H9 (cell line): Measurements from ENCODE around the gene USH2A. TPM values are rescaled to one million over a fixed set of nuclear protein-coding genes. Genes with fewer than 3 reads are reported as not detected.

ENCODE experiments used
- DNase-seq: peaks from one replicate; pipeline ENCODE4 v3.0.0-alpha.2; 2017
- H2AFZ ChIP-seq: one replicate; pipeline ENCODE4 v1.6.1; 2013; ENCODE audit warnings: mild to moderate bottlenecking, low read length, control low read depth, moderate library complexity
- H2AK5ac ChIP-seq: 2 replicates; pipeline ENCODE4 v1.6.1; 2013; ENCODE audit warnings: low read length, control low read depth, mixed read lengths; ENCODE audit not compliant: insufficient read length
- H2BK120ac ChIP-seq: one replicate; pipeline ENCODE4 v1.6.1; 2013; ENCODE audit warnings: low read depth, mild to moderate bottlenecking, low read length, control low read depth, inconsistent platforms; ENCODE audit not compliant: poor library complexity, severe bottlenecking
- H2BK12ac ChIP-seq: 2 replicates; pipeline ENCODE4 v1.6.1; 2013; ENCODE audit warnings: low read length, control low read depth, mixed read lengths, low read depth; ENCODE audit not compliant: insufficient read length
- H2BK15ac ChIP-seq: 2 replicates; pipeline ENCODE4 v1.6.1; 2013; ENCODE audit warnings: low read depth, low read length, control low read depth
- H2BK20ac ChIP-seq: one replicate; pipeline ENCODE4 v1.6.1; 2013; ENCODE audit warnings: low read depth, mild to moderate bottlenecking, low read length, control low read depth, inconsistent platforms; ENCODE audit not compliant: poor library complexity, severe bottlenecking
- H2BK5ac ChIP-seq: 2 replicates; pipeline ENCODE4 v1.6.1; 2013; ENCODE audit warnings: low read length, control low read depth, mixed read lengths; ENCODE audit not compliant: insufficient read length
- H3K14ac ChIP-seq: 2 replicates; pipeline ENCODE4 v1.6.1; 2013; ENCODE audit warnings: low read length, control low read depth; ENCODE audit not compliant: insufficient read depth
- H3K18ac ChIP-seq: 2 replicates; pipeline ENCODE4 v1.6.1; 2013; ENCODE audit warnings: low read depth, mild to moderate bottlenecking, mixed read lengths, low read length, control low read depth; ENCODE audit not compliant: insufficient read length
- H3K23ac ChIP-seq: 2 replicates; pipeline ENCODE4 v1.6.1; 2013; ENCODE audit warnings: low read length, control low read depth, mixed read lengths, low read depth; ENCODE audit not compliant: insufficient read length
- H3K23me2 ChIP-seq: 2 replicates; pipeline ENCODE4 v1.6.1; 2013; ENCODE audit warnings: low read depth, mild to moderate bottlenecking, mixed read lengths, low read length, control low read depth; ENCODE audit not compliant: insufficient read length, poor library complexity, severe bottlenecking
- H3K27ac ChIP-seq: 2 replicates; pipeline ENCODE4 v1.5.1; 2013; ENCODE audit warnings: low read length, control low read depth, mixed read lengths, low read depth; ENCODE audit not compliant: insufficient read length
- H3K27me3 ChIP-seq: 2 replicates; pipeline ENCODE4 v1.6.1; 2013; ENCODE audit warnings: low read length, control low read depth, inconsistent platforms; ENCODE audit not compliant: insufficient read depth
- H3K4ac ChIP-seq: 2 replicates; pipeline ENCODE4 v1.6.1; 2013; ENCODE audit warnings: low read depth, mild to moderate bottlenecking, control low read depth, inconsistent platforms, low read length, moderate library complexity
- H3K4me1 ChIP-seq: 2 replicates; pipeline ENCODE4 v1.6.1; 2013; ENCODE audit warnings: low read length, control low read depth, inconsistent platforms; ENCODE audit not compliant: insufficient read depth
- H3K4me2 ChIP-seq: 2 replicates; pipeline ENCODE4 v1.6.1; 2013; ENCODE audit warnings: low read length, control low read depth, mixed read lengths; ENCODE audit not compliant: insufficient read length, insufficient read depth
- H3K56ac ChIP-seq: 2 replicates; pipeline ENCODE4 v1.6.1; 2013; ENCODE audit warnings: low read depth, mild to moderate bottlenecking, mixed read lengths, low read length, control low read depth; ENCODE audit not compliant: insufficient read length
- H3K79me1 ChIP-seq: 2 replicates; pipeline ENCODE4 v1.6.1; 2013; ENCODE audit warnings: low read depth, mild to moderate bottlenecking, moderate library complexity, low read length, control low read depth, inconsistent platforms; ENCODE audit not compliant: insufficient read depth, poor library complexity, severe bottlenecking
- H3K79me2 ChIP-seq: 2 replicates; pipeline ENCODE4 v1.6.1; 2013; ENCODE audit warnings: low read length, control low read depth, inconsistent platforms; ENCODE audit not compliant: insufficient read depth
- H3K9ac ChIP-seq: 2 replicates; pipeline ENCODE4 v1.6.1; 2013; ENCODE audit warnings: low read length, control low read depth, mixed read lengths; ENCODE audit not compliant: insufficient read length; ENCODE audit errors: extremely low read depth
- H3K9me3 ChIP-seq: one replicate; pipeline ENCODE4 v1.6.1; 2013; ENCODE audit warnings: low read depth, low read length, inconsistent platforms; ENCODE audit not compliant: control insufficient read depth
- H3T11ph ChIP-seq: one replicate; pipeline ENCODE4 v1.6.1; 2013; ENCODE audit warnings: mild to moderate bottlenecking, low read length, control low read depth, inconsistent platforms
- H4K20me1 ChIP-seq: one replicate; pipeline ENCODE4 v1.6.1; 2013; ENCODE audit not compliant: control insufficient read depth, insufficient read length, insufficient read depth
- H4K5ac ChIP-seq: 2 replicates; pipeline ENCODE4 v1.6.1; 2013; ENCODE audit warnings: low read depth, mild to moderate bottlenecking, mixed read lengths, low read length, control low read depth; ENCODE audit not compliant: insufficient read length
- H4K8ac ChIP-seq: replicated peaks from 2 replicates; pipeline ENCODE4 v1.6.1; 2013; ENCODE audit warnings: low read length, control low read depth, mixed read lengths, low read depth; ENCODE audit not compliant: insufficient read length
- H4K91ac ChIP-seq: 2 replicates; pipeline ENCODE4 v1.6.1; 2013; ENCODE audit warnings: low read depth, mild to moderate bottlenecking, moderate library complexity, mixed read lengths, low read length, control low read depth; ENCODE audit not compliant: insufficient read length
- H3K27ac Mint-ChIP-seq, 3 experiments: 2 replicates in 2 of 3; 3 replicates in 1 of 3; pipeline ENCODE4 v1.8.0; 2020 to 2021; ENCODE audit warnings: mixed read lengths in 3 of 3, mild to moderate bottlenecking in 1 of 3, moderate library complexity in 1 of 3
- H3K27me3 Mint-ChIP-seq: 2 replicates; pipeline ENCODE4 v1.8.0; 2021; ENCODE audit warnings: low read depth, mild to moderate bottlenecking, moderate library complexity, mixed read lengths
- H3K36me3 Mint-ChIP-seq, 3 experiments: 2 replicates in 2 of 3; 3 replicates in 1 of 3; pipeline ENCODE4 v1.8.0; 2020 to 2021; ENCODE audit warnings: low read depth in 3 of 3, mixed read lengths in 3 of 3; ENCODE audit not compliant: insufficient read depth in 1 of 3
- H3K4me1 Mint-ChIP-seq, 2 experiments: 2 replicates each; pipeline ENCODE4 v1.8.0; 2020; ENCODE audit warnings: mixed read lengths in 2 of 2
- H3K4me3 Mint-ChIP-seq, 2 experiments: 2 replicates in 1 of 2; 3 replicates in 1 of 2; pipeline ENCODE4 v1.8.0; 2020 to 2021; ENCODE audit warnings: mild to moderate bottlenecking in 2 of 2, mixed read lengths in 2 of 2, moderate library complexity in 1 of 2
- H3K9me3 Mint-ChIP-seq, 2 experiments: 2 replicates in 1 of 2; 3 replicates in 1 of 2; pipeline ENCODE4 v1.8.0; 2020; ENCODE audit warnings: mild to moderate bottlenecking in 2 of 2, mixed read lengths in 2 of 2, moderate library complexity in 1 of 2
- CTCF ChIP-seq: fragments of 200-600 bp; sonication (generic); conservative IDR thresholded peaks from 3 replicates; pipeline ENCODE4 v1.8.0; 2021; ENCODE audit warnings: antibody characterized with exemption, mild to moderate bottlenecking
- WGBS: extraction: QIAGEN DNeasy Blood & Tissue Kit; methylation state at CpG from one replicate; pipeline ENCODE4 v1.1.7; 2013; ENCODE audit warnings: missing lambda C conversion rate, low lambda C conversion rate, mixed read lengths; ENCODE audit not compliant: insufficient read length; ENCODE audit errors: extremely low coverage; 5-methylcytosine and 5-hydroxymethylcytosine counted together
- total RNA-seq: library from RNA; stranded (reverse); gene quantifications from 2 replicates; pipeline ENCODE4 v1.2.1, GENCODE V29; 2021

The USH2A gene
- total RNA-seq, 1 experiment from 2014 or later = 0.11 TPM

GRCh38 chr1:216332462-216332861 is 90.8 kb downstream of the USH2A start:
- no peak overlapping the region for H2BK20ac ChIP-seq
- H3K27me3 ChIP-seq = no peaks in the 10 kb centered on the region
- H3K4me1 Mint-ChIP-seq = no peaks in the 10 kb centered on the region
- no peaks in the 10 kb centered on the region for H3K79me1 ChIP-seq
- H3K4me2 ChIP-seq = no peak overlapping the region
- H3K27ac Mint-ChIP-seq = no peak overlapping the region
- H3K23ac ChIP-seq = no peak overlapping the region
- no peak overlapping the region for H3K27ac ChIP-seq
- peaks cover 0 to 8% of the 10 kb centered on the region in 2 experiments; a peak in 3 of 5 replicates for H3K9me3 Mint-ChIP-seq
- H3K9me3 ChIP-seq = no peaks in the 10 kb centered on the region
- H3K56ac ChIP-seq = no peak overlapping the region
- no peak overlapping the region for H3K4me3 Mint-ChIP-seq
- H4K8ac ChIP-seq = no peak overlapping the region
- no peak overlapping the region for H3T11ph ChIP-seq
- no peaks in the 10 kb centered on the region for H3K27me3 Mint-ChIP-seq
- no peak overlapping the region for H3K14ac ChIP-seq
- H4K5ac ChIP-seq = no peak overlapping the region
- H3K18ac ChIP-seq = no peak overlapping the region
- H4K91ac ChIP-seq = no peak overlapping the region
- H2AK5ac ChIP-seq = no peak overlapping the region
- no peak overlapping the region for H2BK5ac ChIP-seq
- H3K79me2 ChIP-seq = no peaks in the 10 kb centered on the region
- H4K20me1 ChIP-seq = no peaks in the 10 kb centered on the region
- H3K36me3 Mint-ChIP-seq = peaks cover 0 to 4% (median 4%) of the 10 kb centered on the region in 3 experiments; a peak in 2 of 7 replicates
- H2AFZ ChIP-seq = no peak overlapping the region
- no CpG with 5 or more reads among the region's 3 CpGs for WGBS
- no peak overlapping the region for H2BK12ac ChIP-seq
- no peaks in the 10 kb centered on the region for H3K23me2 ChIP-seq
- H3K4me1 ChIP-seq = no peaks in the 10 kb centered on the region
- H2BK15ac ChIP-seq = no peak overlapping the region
- no peak for TF ChIP-seq CTCF
- no peak overlapping the region for H2BK120ac ChIP-seq
- DNase-seq = no peak
- no peak overlapping the region for H3K9ac ChIP-seq
- no peak overlapping the region for H3K4ac ChIP-seq
